B cell (primary cell): ENCODE results near the gene SGPP2. TPM values are rescaled to one million over a fixed set of nuclear protein-coding genes. Genes with fewer than 3 reads are reported as not detected.

Source experiments
- ATAC-seq: fragments of 200-7000 bp; cut with Tn5 transposase; one replicate; pipeline ENCODE4 v1.10.0; 2021; ENCODE audit warnings: low read depth, mild to moderate bottlenecking, moderate number of reproducible peaks, moderate library complexity
- CTCF ChIA-PET: fragments of 350-600 bp; sonication (Branson Sonifier 250); formaldehyde crosslinking; loops from one replicate; lab custom pipeline; 2021; ENCODE audit warnings: antibody characterized with exemption, inconsistent platforms; lab: Charles Lee
- POLR2A ChIA-PET: fragments of 350-600 bp; sonication (Branson Sonifier 250); formaldehyde crosslinking; loops from one replicate; lab custom pipeline; 2021; ENCODE audit warnings: antibody characterized with exemption; lab: Charles Lee
- DNase-seq: peaks from one replicate; pipeline ENCODE4 v3.0.0; 2013
- H2AFZ ChIP-seq: 2 replicates; pipeline ENCODE4 v1.6.1; 2012; ENCODE audit warnings: mild to moderate bottlenecking, low read depth, low read length; ENCODE audit not compliant: insufficient read depth, poor library complexity, severe bottlenecking
- H3K27ac ChIP-seq, 2 donors: 1 replicate in 1 of 2; 2 replicates in 1 of 2; pipeline ENCODE4 v1.5.1; 2012 to 2013; ENCODE audit warnings: low read length in 2 of 2, mild to moderate bottlenecking in 2 of 2, moderate library complexity in 1 of 2
- H3K27me3 ChIP-seq, 4 experiments: fragments of 200-600 bp in 1 of 4; sonication (generic) in 1 of 4; replicated peaks in 1 of 4; 1 replicate in 2 of 4; 2 replicates in 2 of 4; pipeline versions ENCODE4 v1.6.1 to v1.7.0; 2013 to 2016; ENCODE audit warnings: low read length in 3 of 4, mild to moderate bottlenecking in 2 of 4, mixed read lengths in 1 of 4, moderate library complexity in 1 of 4; ENCODE audit not compliant: insufficient read depth in 4 of 4, control insufficient read depth in 3 of 4; ENCODE audit errors: control extremely low read depth in 1 of 4
- H3K36me3 ChIP-seq, 2 experiments: replicated peaks in 1 of 2; 1 replicate in 1 of 2; 2 replicates in 1 of 2; pipeline versions ENCODE4 v1.6.1 to v1.7.1; 2013; ENCODE audit warnings: low read length in 1 of 2; ENCODE audit not compliant: insufficient read depth in 2 of 2, control insufficient read depth in 1 of 2; ENCODE audit errors: control extremely low read depth in 1 of 2, extremely low read depth in 1 of 2
- H3K4me1 ChIP-seq, 2 donors: fragments of 200-600 bp in 1 of 2; sonication (generic) in 1 of 2; 1 replicate in 1 of 2; 2 replicates in 1 of 2; pipeline versions ENCODE4 v1.5.1 to v1.6.1; 2013 to 2017; ENCODE audit warnings: low read length in 2 of 2; ENCODE audit not compliant: control insufficient read depth in 2 of 2, insufficient read depth in 2 of 2
- H3K4me2 ChIP-seq: replicated peaks from 2 replicates; pipeline ENCODE3; 2012; ENCODE audit warnings: mild to moderate bottlenecking, low read depth, low read length; ENCODE audit not compliant: poor library complexity, severe bottlenecking
- H3K4me3 ChIP-seq, 5 experiments: fragments of 200-600 bp in 1 of 5; sonication (generic) in 1 of 5; 1 replicate in 3 of 5; 2 replicates in 2 of 5; pipeline versions ENCODE4 v1.5.1 to v1.7.0; 2011 to 2016; ENCODE audit warnings: low read length in 4 of 5, mild to moderate bottlenecking in 4 of 5, low read depth in 2 of 5, control low read depth in 1 of 5, moderate library complexity in 1 of 5; ENCODE audit not compliant: insufficient read depth in 1 of 5; ENCODE audit errors: control extremely low read depth in 1 of 5, extremely low read depth in 1 of 5
- H3K79me2 ChIP-seq: fragments of 200-600 bp; sonication (generic); one replicate; pipeline ENCODE4 v1.6.0; 2016; ENCODE audit warnings: low read length; ENCODE audit not compliant: control insufficient read depth, insufficient read depth
- H3K9ac ChIP-seq: fragments of 200-600 bp; sonication (generic); 2 replicates; pipeline ENCODE4 v1.6.1; 2017; ENCODE audit warnings: mild to moderate bottlenecking, low read length, moderate library complexity
- H3K9me3 ChIP-seq, 3 donors: one replicate each; pipeline versions ENCODE4 v1.6.1 to v1.7.1; 2013; ENCODE audit warnings: low read length in 2 of 3; ENCODE audit not compliant: control insufficient read depth in 2 of 3, insufficient read depth in 1 of 3; ENCODE audit errors: control extremely low read depth in 1 of 3
- H4K20me1 ChIP-seq: 2 replicates; pipeline ENCODE4 v1.6.0; 2012; ENCODE audit warnings: mild to moderate bottlenecking, low read length; ENCODE audit not compliant: insufficient read depth, control insufficient read depth, poor library complexity, severe bottlenecking
- H3K27ac Mint-ChIP-seq: one replicate; pipeline ENCODE4 v1.8.0; 2021; ENCODE audit warnings: mixed read lengths
- H3K27me3 Mint-ChIP-seq: one replicate; pipeline ENCODE4 v1.8.0; 2021; ENCODE audit warnings: mixed read lengths
- H3K4me1 Mint-ChIP-seq: one replicate; pipeline ENCODE4 v1.8.0; 2021; ENCODE audit warnings: mixed read lengths
- H3K4me3 Mint-ChIP-seq: one replicate; pipeline ENCODE4 v1.8.0; 2021; ENCODE audit warnings: mixed read lengths
- H3K9me3 Mint-ChIP-seq: one replicate; pipeline ENCODE4 v1.8.0; 2022; ENCODE audit warnings: mixed read lengths; ENCODE audit not compliant: insufficient read depth
- EZH2 ChIP-seq: IDR thresholded peaks from 2 replicates; pipeline ENCODE4 v1.6.1; 2012; ENCODE audit warnings: borderline replicate concordance, low read depth, mild to moderate bottlenecking, moderate library complexity, low read length; ENCODE audit not compliant: insufficient read depth, poor library complexity, severe bottlenecking
- WGBS: methylation state at CpG from one replicate; pipeline ENCODE4 v1.1.5; 2013; ENCODE audit warnings: missing lambda C conversion rate; ENCODE audit not compliant: insufficient coverage; 5-methylcytosine and 5-hydroxymethylcytosine counted together
- intact Hi-C: fragments of 100-400 bp; cut with micrococcal nuclease; formaldehyde crosslinking; loops from one replicate; pipeline ENCODE4 v1.10.0; 2022
- polyA plus RNA-seq: library from polyadenylated mRNA; depleted of rRNA; stranded (reverse); fragments of >200 nt; gene quantifications from 2 replicates; pipeline ENCODE4 v1.2.3, GENCODE V29; 2012
- total RNA-seq, 2 donors: library from RNA; stranded (reverse); fragments of 120-200 nt in 1 of 2; gene quantifications; 1 replicate in 1 of 2; 2 replicates in 1 of 2; pipeline versions ENCODE4 v1.2.3 to v1.2.4, GENCODE V29; 2013 to 2022
- TF ChIP-seq, protein P1 (sequence below): fragments of 200-600 bp; IDR thresholded peaks from one replicate; pipeline ENCODE4 v1.8.0; 2022; ENCODE audit warnings: antibody characterized with exemption, mild to moderate bottlenecking

The SGPP2 gene
- total and polyA plus RNA-seq, 2 donors (not counting 1 experiment from before 2014, with no cell fraction given): 1.5 to 7.7 TPM

DNA sequence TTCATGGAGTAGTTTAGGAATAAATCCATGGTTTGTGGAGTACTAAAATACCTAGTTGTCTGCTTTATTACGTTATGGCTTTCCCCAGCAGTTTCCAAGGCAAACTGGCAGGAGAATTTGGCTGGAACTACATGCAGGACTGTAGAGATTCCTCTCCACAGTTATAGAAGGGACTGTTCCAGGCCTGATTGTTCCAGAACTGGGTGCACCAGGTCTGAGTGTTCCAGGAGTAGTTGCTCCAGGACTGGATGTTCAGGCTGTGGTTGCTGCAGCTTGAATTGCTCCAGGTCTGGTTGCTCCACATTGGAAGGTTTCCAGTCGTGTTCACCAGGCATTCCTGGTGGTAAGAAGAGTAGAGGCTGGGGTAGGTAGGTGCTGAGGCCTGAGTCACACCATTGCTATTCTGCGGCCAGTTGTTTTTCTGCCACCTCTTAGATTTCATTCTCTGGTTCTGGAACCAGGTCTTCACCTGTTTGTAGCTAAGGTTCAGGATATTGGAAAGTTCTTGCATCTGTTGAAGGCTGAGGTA is 28.1 kb downstream of the SGPP2 start:
- Mint-ChIP-seq H3K9me3 (no peaks in the 10 kb centered on the region), H3K27me3 (no peaks in the 10 kb centered on the region), H3K27ac (no peak overlapping the region), H3K4me1 (no peaks in the 10 kb centered on the region), H3K4me3 (no peak overlapping the region)
- 94% methylated on average over 3 of the region's 3 CpGs for WGBS
- Histone ChIP-seq H3K9me3 (no peaks in the 10 kb centered on the region), H2AFZ (no peak overlapping the region), H3K36me3 (no peaks in the 10 kb centered on the region), H3K27me3 (no peaks in the 10 kb centered on the region), H3K27ac (no peak overlapping the region), H4K20me1 (no peaks in the 10 kb centered on the region), H3K9ac (no peak overlapping the region), H3K4me2 (no peak overlapping the region), H3K4me3 (no peak overlapping the region), H3K4me1 (no peaks in the 10 kb centered on the region), H3K79me2 (no peaks in the 10 kb centered on the region)
- CTCF ChIA-PET: no interaction called here
- DNase-seq (no peak), ATAC-seq (no peak)
- intact Hi-C loops: no loop called here
- POLR2A ChIA-PET: no interaction called here
- no peak for TF ChIP-seq EZH2
- TF ChIP-seq, protein P1, sequence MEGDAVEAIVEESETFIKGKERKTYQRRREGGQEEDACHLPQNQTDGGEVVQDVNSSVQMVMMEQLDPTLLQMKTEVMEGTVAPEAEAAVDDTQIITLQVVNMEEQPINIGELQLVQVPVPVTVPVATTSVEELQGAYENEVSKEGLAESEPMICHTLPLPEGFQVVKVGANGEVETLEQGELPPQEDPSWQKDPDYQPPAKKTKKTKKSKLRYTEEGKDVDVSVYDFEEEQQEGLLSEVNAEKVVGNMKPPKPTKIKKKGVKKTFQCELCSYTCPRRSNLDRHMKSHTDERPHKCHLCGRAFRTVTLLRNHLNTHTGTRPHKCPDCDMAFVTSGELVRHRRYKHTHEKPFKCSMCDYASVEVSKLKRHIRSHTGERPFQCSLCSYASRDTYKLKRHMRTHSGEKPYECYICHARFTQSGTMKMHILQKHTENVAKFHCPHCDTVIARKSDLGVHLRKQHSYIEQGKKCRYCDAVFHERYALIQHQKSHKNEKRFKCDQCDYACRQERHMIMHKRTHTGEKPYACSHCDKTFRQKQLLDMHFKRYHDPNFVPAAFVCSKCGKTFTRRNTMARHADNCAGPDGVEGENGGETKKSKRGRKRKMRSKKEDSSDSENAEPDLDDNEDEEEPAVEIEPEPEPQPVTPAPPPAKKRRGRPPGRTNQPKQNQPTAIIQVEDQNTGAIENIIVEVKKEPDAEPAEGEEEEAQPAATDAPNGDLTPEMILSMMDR: no peak

DNA sequence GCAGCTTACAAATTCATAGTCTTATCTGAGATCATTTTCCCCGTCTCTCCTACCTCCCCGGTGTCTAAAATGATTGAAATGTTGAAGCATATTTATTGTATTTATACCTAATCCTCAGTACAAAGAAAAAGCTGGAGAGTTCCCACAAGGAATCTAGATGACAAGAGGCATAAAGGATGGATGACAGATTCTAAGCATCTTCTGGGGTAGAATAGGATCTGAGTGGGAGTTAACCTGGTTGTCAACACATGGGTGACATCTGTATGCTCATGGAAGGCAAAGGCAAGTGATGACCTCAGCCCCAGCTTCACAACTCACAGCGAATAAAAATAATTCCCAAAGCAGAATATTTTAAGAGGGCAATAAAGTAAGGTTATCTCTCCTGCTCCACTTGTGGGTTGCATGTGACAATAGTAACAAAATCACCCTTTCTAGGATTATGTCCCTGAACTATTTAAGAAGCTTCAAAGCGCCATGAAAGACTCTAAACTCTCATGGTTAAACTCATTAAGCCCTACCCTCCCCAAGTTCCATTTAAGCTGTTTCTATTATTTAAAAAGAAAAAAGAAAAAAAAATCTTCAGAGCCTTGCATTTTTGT is 32.2 kb downstream of the SGPP2 start:
- no peak for ATAC-seq
- no peaks in the 10 kb centered on the region for H3K27me3 Mint-ChIP-seq
- H3K27ac ChIP-seq: no peak overlapping the region
- H4K20me1 ChIP-seq: no peaks in the 10 kb centered on the region
- H3K4me1 ChIP-seq: no peaks in the 10 kb centered on the region
- H3K4me3 Mint-ChIP-seq: no peak overlapping the region
- no peaks in the 10 kb centered on the region for H3K36me3 ChIP-seq
- no peak overlapping the region for H3K4me3 ChIP-seq
- no peaks in the 10 kb centered on the region for H3K9me3 Mint-ChIP-seq
- H3K4me2 ChIP-seq: no peak overlapping the region
- intact Hi-C loops: no loop called here
- no peaks in the 10 kb centered on the region for H3K4me1 Mint-ChIP-seq
- H3K27me3 ChIP-seq: no peaks in the 10 kb centered on the region
- POLR2A ChIA-PET: no interaction called here
- H3K9me3 ChIP-seq: no peaks in the 10 kb centered on the region
- no peaks in the 10 kb centered on the region for H3K79me2 ChIP-seq
- no peak overlapping the region for H3K27ac Mint-ChIP-seq
- no peak for DNase-seq
- CTCF ChIA-PET: no interaction called here
- no CpG with 5 or more reads among the region's 4 CpGs for WGBS
- no peak overlapping the region for H3K9ac ChIP-seq
- H2AFZ ChIP-seq: no peak overlapping the region
- TF ChIP-seq, protein P1: no peak
- no peak for TF ChIP-seq EZH2
